ENCODE data around the gene DLG2.
"Not testable (repeated sequence)": the region's sequence is repeated elsewhere in the genome, so short reads cannot be mapped to it uniquely, and the experiment has no call there.

The DLG2 gene

GRCh38 chr11:83427501-83427900 is 2199.6 kb downstream of the DLG2 start:
- TF ChIP-seq CTCF (IDR thresholded peaks at IDR 0.05; ENCODE audit: low read depth, low read length), result no peak
- DNase-seq (ENCODE audit: extremely low read depth, low read depth), result no peak

GRCh38 chr11:83425137-83425466 is 2202.0 kb downstream of the DLG2 start:
- DNase-seq (ENCODE audit: extremely low read depth, low read depth), result no peak
- TF ChIP-seq CTCF (IDR thresholded peaks at IDR 0.05; ENCODE audit: low read depth, low read length), result no peak

- no peak for DNase-seq (ENCODE audit: extremely low read depth, low read depth)
- TF ChIP-seq CTCF (IDR thresholded peaks at IDR 0.05; ENCODE audit: low read depth, low read length), result no peak
Observed at GRCh38 chr11:83424376-83425136, 2202.6 kb downstream of the DLG2 start.

- not testable (repeated sequence) for DNase-seq (ENCODE audit: extremely low read depth, low read depth)
Observed at GRCh38 chr11:83422641-83423040, 2204.5 kb downstream of the DLG2 start.

- no peak for DNase-seq (ENCODE audit: extremely low read depth, low read depth)
- TF ChIP-seq CTCF (IDR thresholded peaks at IDR 0.05; ENCODE audit: low read depth, low read length), result no peak
Observed at GRCh38 chr11:83410605-83411565, 2216.3 kb downstream of the DLG2 start.

- DNase-seq (ENCODE audit: extremely low read depth, low read depth), result no peak
- no peak for TF ChIP-seq CTCF (IDR thresholded peaks at IDR 0.05; ENCODE audit: low read depth, low read length)
Observed at GRCh38 chr11:83409891-83410290, 2217.3 kb downstream of the DLG2 start.

GRCh38 chr11:83409476-83409875 is 2217.7 kb downstream of the DLG2 start:
- no peak for DNase-seq (ENCODE audit: extremely low read depth, low read depth)
- no peak for TF ChIP-seq CTCF (IDR thresholded peaks at IDR 0.05; ENCODE audit: low read depth, low read length)
